Measurements from ENCODE around the gene PHLPP1. TPM values are rescaled to one million over a fixed set of nuclear protein-coding genes. Genes with fewer than 3 reads are reported as not detected.

Gene PHLPP1
- total and polyA plus RNA-seq, 2 donors (not counting 1 experiment from before 2014, with no cell fraction given) = 3.6 to 5.0 TPM

DNA sequence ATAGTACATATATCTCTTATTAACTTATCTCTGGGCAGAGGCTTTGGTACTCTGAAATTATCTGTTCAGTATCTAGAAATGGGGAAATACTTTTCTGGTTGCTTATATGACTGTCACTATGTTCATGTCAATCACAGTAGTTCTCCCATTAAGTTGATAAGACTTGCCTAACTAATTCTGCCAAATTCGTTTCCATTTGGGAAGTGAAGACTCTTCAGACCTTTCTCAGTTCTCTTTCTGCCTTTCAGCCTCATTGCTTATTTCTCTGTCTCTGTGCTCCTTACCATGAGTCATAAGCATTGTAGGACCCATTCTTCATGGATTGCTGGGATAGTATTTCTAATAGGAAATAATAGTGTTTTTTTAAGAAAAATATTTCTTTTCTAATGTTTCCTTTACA, 113.5 kb downstream of the PHLPP1 start:
- H3K4me3 ChIP-seq (replicated peaks in 1 of 4; ENCODE audit: control extremely low read depth in 1 of 4, insufficient read depth in 1 of 4, low read depth in 3 of 4, low read length in 4 of 4) = no peak overlapping the region

DNA sequence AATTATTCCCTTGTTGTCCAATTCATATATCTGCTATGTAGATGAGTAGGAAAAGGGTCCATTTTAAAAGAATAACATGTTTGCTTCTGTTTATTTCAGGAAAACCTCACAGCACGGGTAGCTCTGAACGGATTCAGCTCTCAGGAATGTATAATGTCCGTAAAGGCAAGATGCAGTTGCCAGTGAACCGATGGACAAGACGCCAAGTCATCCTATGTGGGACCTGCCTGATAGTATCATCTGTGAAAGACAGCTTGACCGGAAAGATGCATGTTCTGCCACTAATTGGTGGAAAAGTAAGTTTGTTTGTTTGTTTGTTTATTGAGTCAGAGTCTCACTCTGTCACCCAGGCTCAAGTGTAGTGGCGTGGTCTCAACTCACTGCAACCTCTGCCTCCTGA, 114.6 kb downstream of the PHLPP1 start:
- Histone ChIP-seq H3K9me3 (ENCODE audit: control insufficient read depth, insufficient read depth, low read depth, low read length) (no peaks in the 10 kb centered on the region), H4K20me1 (ENCODE audit: control insufficient read depth, extremely low read depth, insufficient read depth, low read length) (no peaks in the 10 kb centered on the region), H3K4me1 (ENCODE audit: control insufficient read depth, extremely low read depth, insufficient read depth, low read length) (no peaks in the 10 kb centered on the region), H3K27ac (ENCODE audit: insufficient read depth, low read length) (no peak overlapping the region), H3K36me3 (ENCODE audit: control insufficient read depth, insufficient read depth, low read length) (no peaks in the 10 kb centered on the region), H2AFZ (ENCODE audit: low read length) (no peak overlapping the region), H3K4me3 (replicated peaks in 1 of 4; ENCODE audit: control extremely low read depth in 1 of 4, insufficient read depth in 1 of 4, low read depth in 3 of 4, low read length in 4 of 4) (no peak overlapping the region), H3K9ac (ENCODE audit: insufficient read depth, low read length) (no peak overlapping the region), H3K4me2 (ENCODE audit: extremely low read depth, insufficient read depth, low read length) (no peak overlapping the region), H3K27me3 (ENCODE audit: control insufficient read depth, insufficient read depth, low read length) (no peaks in the 10 kb centered on the region), H3K79me2 (ENCODE audit: control insufficient read depth, insufficient read depth, low read length) (no peaks in the 10 kb centered on the region)
- TF ChIP-seq, protein P1, sequence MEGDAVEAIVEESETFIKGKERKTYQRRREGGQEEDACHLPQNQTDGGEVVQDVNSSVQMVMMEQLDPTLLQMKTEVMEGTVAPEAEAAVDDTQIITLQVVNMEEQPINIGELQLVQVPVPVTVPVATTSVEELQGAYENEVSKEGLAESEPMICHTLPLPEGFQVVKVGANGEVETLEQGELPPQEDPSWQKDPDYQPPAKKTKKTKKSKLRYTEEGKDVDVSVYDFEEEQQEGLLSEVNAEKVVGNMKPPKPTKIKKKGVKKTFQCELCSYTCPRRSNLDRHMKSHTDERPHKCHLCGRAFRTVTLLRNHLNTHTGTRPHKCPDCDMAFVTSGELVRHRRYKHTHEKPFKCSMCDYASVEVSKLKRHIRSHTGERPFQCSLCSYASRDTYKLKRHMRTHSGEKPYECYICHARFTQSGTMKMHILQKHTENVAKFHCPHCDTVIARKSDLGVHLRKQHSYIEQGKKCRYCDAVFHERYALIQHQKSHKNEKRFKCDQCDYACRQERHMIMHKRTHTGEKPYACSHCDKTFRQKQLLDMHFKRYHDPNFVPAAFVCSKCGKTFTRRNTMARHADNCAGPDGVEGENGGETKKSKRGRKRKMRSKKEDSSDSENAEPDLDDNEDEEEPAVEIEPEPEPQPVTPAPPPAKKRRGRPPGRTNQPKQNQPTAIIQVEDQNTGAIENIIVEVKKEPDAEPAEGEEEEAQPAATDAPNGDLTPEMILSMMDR (conservative IDR thresholded peaks at IDR 0.05 in 1 of 2, IDR thresholded peaks at IDR 0.05 in 1 of 2; ENCODE audit: low read depth in 1 of 2, low read length in 2 of 2) = no peak
- TF ChIP-seq EZH2 (IDR thresholded peaks at IDR 0.05; ENCODE audit: low read length, missing control alignments) = no peak
- DNase-seq (ENCODE audit: low read depth in 2 of 2) = peak; percentile 12 to 58

More for the DNA sequence above, 113.5 kb downstream of the PHLPP1 start:
- H3K27me3 ChIP-seq (ENCODE audit: control insufficient read depth, insufficient read depth, low read length) = no peaks in the 10 kb centered on the region
- peak in 1 of 2 donors; percentile 19 for DNase-seq (ENCODE audit: low read depth in 2 of 2)
- H3K9ac ChIP-seq (ENCODE audit: insufficient read depth, low read length) = no peak overlapping the region
- H2AFZ ChIP-seq (ENCODE audit: low read length) = no peak overlapping the region
- no peaks in the 10 kb centered on the region for H4K20me1 ChIP-seq (ENCODE audit: control insufficient read depth, extremely low read depth, insufficient read depth, low read length)
- H3K9me3 ChIP-seq (ENCODE audit: control insufficient read depth, insufficient read depth, low read depth, low read length) = no peaks in the 10 kb centered on the region
- no peaks in the 10 kb centered on the region for H3K36me3 ChIP-seq (ENCODE audit: control insufficient read depth, insufficient read depth, low read length)
- no peak overlapping the region for H3K27ac ChIP-seq (ENCODE audit: insufficient read depth, low read length)
- no peak overlapping the region for H3K4me2 ChIP-seq (ENCODE audit: extremely low read depth, insufficient read depth, low read length)
- no peaks in the 10 kb centered on the region for H3K79me2 ChIP-seq (ENCODE audit: control insufficient read depth, insufficient read depth, low read length)
- no peaks in the 10 kb centered on the region for H3K4me1 ChIP-seq (ENCODE audit: control insufficient read depth, extremely low read depth, insufficient read depth, low read length)
- TF ChIP-seq, protein P1 (conservative IDR thresholded peaks at IDR 0.05 in 1 of 2, IDR thresholded peaks at IDR 0.05 in 1 of 2; ENCODE audit: low read depth in 1 of 2, low read length in 2 of 2) = no peak
- no peak for TF ChIP-seq EZH2 (IDR thresholded peaks at IDR 0.05; ENCODE audit: low read length, missing control alignments)

DNA sequence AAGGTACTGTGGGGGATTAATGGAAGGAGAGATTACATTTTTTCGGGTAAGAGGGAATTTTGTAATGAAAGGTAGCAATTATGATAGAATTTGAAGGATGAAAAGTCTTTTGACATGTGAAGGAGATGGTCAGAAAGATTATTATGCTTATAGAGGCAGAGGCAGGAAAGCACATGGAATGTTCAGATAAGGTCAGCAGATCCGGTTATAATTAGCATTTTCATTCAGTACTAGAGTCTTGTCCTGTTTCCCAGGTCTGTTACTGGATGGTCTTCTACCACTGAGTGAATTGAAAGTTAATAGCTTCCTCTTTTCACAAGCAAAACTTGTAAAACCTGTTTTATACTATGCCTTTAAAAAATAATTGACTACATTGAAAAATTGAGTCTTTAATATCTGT, 116.9 kb downstream of the PHLPP1 start:
- DNase-seq (ENCODE audit: low read depth in 2 of 2) = no peak
- no peaks in the 10 kb centered on the region for H3K27me3 ChIP-seq (ENCODE audit: control insufficient read depth, insufficient read depth, low read length)
- H3K4me1 ChIP-seq (ENCODE audit: control insufficient read depth, extremely low read depth, insufficient read depth, low read length) = no peaks in the 10 kb centered on the region
- no peak overlapping the region for H2AFZ ChIP-seq (ENCODE audit: low read length)
- no peak overlapping the region for H3K27ac ChIP-seq (ENCODE audit: insufficient read depth, low read length)
- no peaks in the 10 kb centered on the region for H3K79me2 ChIP-seq (ENCODE audit: control insufficient read depth, insufficient read depth, low read length)
- no peak overlapping the region for H3K4me3 ChIP-seq (replicated peaks in 1 of 4; ENCODE audit: control extremely low read depth in 1 of 4, insufficient read depth in 1 of 4, low read depth in 3 of 4, low read length in 4 of 4)
- TF ChIP-seq, protein P1 (conservative IDR thresholded peaks at IDR 0.05 in 1 of 2, IDR thresholded peaks at IDR 0.05 in 1 of 2; ENCODE audit: low read depth in 1 of 2, low read length in 2 of 2) = no peak
- no peak for TF ChIP-seq EZH2 (IDR thresholded peaks at IDR 0.05; ENCODE audit: low read length, missing control alignments)
- no peaks in the 10 kb centered on the region for H3K9me3 ChIP-seq (ENCODE audit: control insufficient read depth, insufficient read depth, low read depth, low read length)
- no peaks in the 10 kb centered on the region for H3K36me3 ChIP-seq (ENCODE audit: control insufficient read depth, insufficient read depth, low read length)
- H4K20me1 ChIP-seq (ENCODE audit: control insufficient read depth, extremely low read depth, insufficient read depth, low read length) = no peaks in the 10 kb centered on the region
- no peak overlapping the region for H3K4me2 ChIP-seq (ENCODE audit: extremely low read depth, insufficient read depth, low read length)
- H3K9ac ChIP-seq (ENCODE audit: insufficient read depth, low read length) = no peak overlapping the region
